HK-2 (cell line): ENCODE data around the gene EIF4G3.
"Not testable (repeated sequence)": the region's sequence is repeated elsewhere in the genome, so short reads cannot be mapped to it uniquely, and the experiment has no call there.

Experiments used
- DNase-seq: peaks from one replicate; pipeline ENCODE4 v3.0.0-alpha.2; 2018; ENCODE audit not compliant: unreplicated experiment

EIF4G3 gene

GRCh38 chr1:21185221-21185731 lies 8.6 kb upstream of the EIF4G3 start:
- DNase-seq, result no peak

- no peak for DNase-seq
Observed at GRCh38 chr1:21184276-21184675, 7.6 kb upstream of the EIF4G3 start.

GRCh38 chr1:21182181-21182731 lies 5.6 kb upstream of the EIF4G3 start:
- DNase-seq, result no peak

- DNase-seq, result not testable (repeated sequence)
Observed at GRCh38 chr1:21178271-21178670, 1.6 kb upstream of the EIF4G3 start.

GRCh38 chr1:21175670-21176581 lies 771 bp downstream of the EIF4G3 start:
- peak; percentile 35 for DNase-seq

- peak; percentile 20 for DNase-seq
Observed at GRCh38 chr1:21175324-21175669, 1.4 kb downstream of the EIF4G3 start.

GRCh38 chr1:21174654-21175323 lies 1.9 kb downstream of the EIF4G3 start:
- DNase-seq, result no peak

- DNase-seq, result no peak
Observed at GRCh38 chr1:21174230-21174629, 2.5 kb downstream of the EIF4G3 start.

GRCh38 chr1:21173096-21173495 lies 3.6 kb downstream of the EIF4G3 start:
- DNase-seq, result not testable (repeated sequence)

GRCh38 chr1:21170837-21171236 lies 5.9 kb downstream of the EIF4G3 start:
- not testable (repeated sequence) for DNase-seq

- DNase-seq, result no peak
Observed at GRCh38 chr1:21168444-21168843, 8.3 kb downstream of the EIF4G3 start.

GRCh38 chr1:21165646-21166045 lies 11.1 kb downstream of the EIF4G3 start:
- no peak for DNase-seq

- no peak for DNase-seq
Observed at GRCh38 chr1:21165076-21165475, 11.6 kb downstream of the EIF4G3 start.

- no peak for DNase-seq
Observed at GRCh38 chr1:21164266-21164665, 12.4 kb downstream of the EIF4G3 start.

- DNase-seq, result no peak
Observed at GRCh38 chr1:21162740-21163464, 13.8 kb downstream of the EIF4G3 start.

GRCh38 chr1:21161842-21162241 lies 14.9 kb downstream of the EIF4G3 start:
- no peak for DNase-seq

- no peak for DNase-seq
Observed at GRCh38 chr1:21160263-21160796, 16.4 kb downstream of the EIF4G3 start.

- no peak for DNase-seq
Observed at GRCh38 chr1:21157868-21158267, 18.8 kb downstream of the EIF4G3 start.

- DNase-seq, result no peak
Observed at GRCh38 chr1:21157054-21157453, 19.6 kb downstream of the EIF4G3 start.

GRCh38 chr1:21156019-21156418 lies 20.7 kb downstream of the EIF4G3 start:
- no peak for DNase-seq

GRCh38 chr1:21154717-21155116 lies 22.0 kb downstream of the EIF4G3 start:
- no peak for DNase-seq

- DNase-seq, result no peak
Observed at GRCh38 chr1:21153388-21153787, 23.3 kb downstream of the EIF4G3 start.
